Lower leg skin (tissue), 3 donors: ENCODE data around the gene ADAMTS17.

Experiments used
- POLR2A ChIP-seq, 2 donors: fragments of 450-650 bp; IDR thresholded peaks; one replicate each; pipeline ENCODE4 v1.6.1; 2016 to 2017; ENCODE audit warnings: antibody characterized with exemption in 2 of 2, mild to moderate bottlenecking in 1 of 2, moderate library complexity in 1 of 2
- TF ChIP-seq, protein P1 (sequence below), 3 donors: fragments of 450-650 bp; IDR thresholded peaks; one replicate each; pipeline ENCODE4 v1.5.1; 2016; ENCODE audit warnings: antibody characterized with exemption in 3 of 3, mild to moderate bottlenecking in 3 of 3, moderate library complexity in 2 of 3

DNA sequence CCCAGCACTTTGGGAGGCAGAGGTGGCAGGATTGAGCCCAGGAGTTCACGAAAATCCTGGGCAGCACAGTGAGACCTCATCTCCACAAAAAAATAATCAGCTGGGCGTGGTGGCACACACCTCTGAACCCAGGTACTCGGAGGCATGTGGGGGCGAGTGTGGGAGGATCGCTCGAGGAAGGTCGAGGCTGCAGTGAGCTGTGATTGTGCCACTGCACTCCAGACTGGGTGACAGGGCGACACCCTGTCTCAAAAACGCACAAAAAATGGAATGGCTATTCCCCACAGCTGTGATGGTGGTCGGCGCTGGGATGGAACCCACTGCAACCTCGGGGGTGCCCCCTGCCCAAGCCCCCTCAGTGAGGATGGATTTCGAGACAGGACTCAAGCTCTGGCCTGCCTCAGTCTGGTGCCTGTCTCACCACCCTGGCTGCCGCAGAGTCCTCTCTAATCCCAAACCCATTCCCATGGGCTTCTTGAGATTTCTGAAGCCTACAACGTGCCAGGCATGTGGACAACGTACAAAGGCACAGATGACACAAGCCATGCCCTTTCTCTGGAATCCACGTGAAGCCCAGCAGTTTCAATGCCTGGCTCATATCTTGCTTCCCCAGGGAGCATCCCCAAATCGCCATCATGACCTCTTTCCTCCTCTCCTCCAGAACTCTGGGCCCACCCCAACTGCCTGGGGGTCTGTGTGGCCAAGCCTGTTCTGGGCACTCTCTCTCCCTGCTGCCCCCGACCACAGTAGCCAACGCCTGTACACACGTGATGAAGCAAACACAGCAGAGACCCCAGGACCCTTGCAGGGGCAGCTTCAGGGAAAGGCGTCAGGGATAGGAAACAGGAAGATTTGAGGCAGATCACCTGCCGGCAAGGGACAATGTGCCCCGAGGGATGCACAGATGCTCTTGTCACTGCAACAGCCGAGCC, 32.4 kb downstream of the ADAMTS17 start:
- TF ChIP-seq, protein P1, sequence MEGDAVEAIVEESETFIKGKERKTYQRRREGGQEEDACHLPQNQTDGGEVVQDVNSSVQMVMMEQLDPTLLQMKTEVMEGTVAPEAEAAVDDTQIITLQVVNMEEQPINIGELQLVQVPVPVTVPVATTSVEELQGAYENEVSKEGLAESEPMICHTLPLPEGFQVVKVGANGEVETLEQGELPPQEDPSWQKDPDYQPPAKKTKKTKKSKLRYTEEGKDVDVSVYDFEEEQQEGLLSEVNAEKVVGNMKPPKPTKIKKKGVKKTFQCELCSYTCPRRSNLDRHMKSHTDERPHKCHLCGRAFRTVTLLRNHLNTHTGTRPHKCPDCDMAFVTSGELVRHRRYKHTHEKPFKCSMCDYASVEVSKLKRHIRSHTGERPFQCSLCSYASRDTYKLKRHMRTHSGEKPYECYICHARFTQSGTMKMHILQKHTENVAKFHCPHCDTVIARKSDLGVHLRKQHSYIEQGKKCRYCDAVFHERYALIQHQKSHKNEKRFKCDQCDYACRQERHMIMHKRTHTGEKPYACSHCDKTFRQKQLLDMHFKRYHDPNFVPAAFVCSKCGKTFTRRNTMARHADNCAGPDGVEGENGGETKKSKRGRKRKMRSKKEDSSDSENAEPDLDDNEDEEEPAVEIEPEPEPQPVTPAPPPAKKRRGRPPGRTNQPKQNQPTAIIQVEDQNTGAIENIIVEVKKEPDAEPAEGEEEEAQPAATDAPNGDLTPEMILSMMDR (IDR thresholded peaks at IDR 0.05): no peak
- no peak for TF ChIP-seq POLR2A (IDR thresholded peaks at IDR 0.05)
